GM19238 (cell line): ENCODE measurements around the gene PSMD8.
"Not testable (repeated sequence)": the region's sequence is repeated elsewhere in the genome, so short reads cannot be mapped to it uniquely, and the experiment has no call there.

ENCODE experiments used
- DNase-seq: peaks from one replicate; pipeline ENCODE4 v3.0.0; 2011; ENCODE audit warnings: low spot score; ENCODE audit not compliant: insufficient read length

PSMD8 gene

GRCh38 chr19:38361633-38362075 lies 12.7 kb upstream of the PSMD8 start:
- DNase-seq = peak; percentile 63

DNA sequence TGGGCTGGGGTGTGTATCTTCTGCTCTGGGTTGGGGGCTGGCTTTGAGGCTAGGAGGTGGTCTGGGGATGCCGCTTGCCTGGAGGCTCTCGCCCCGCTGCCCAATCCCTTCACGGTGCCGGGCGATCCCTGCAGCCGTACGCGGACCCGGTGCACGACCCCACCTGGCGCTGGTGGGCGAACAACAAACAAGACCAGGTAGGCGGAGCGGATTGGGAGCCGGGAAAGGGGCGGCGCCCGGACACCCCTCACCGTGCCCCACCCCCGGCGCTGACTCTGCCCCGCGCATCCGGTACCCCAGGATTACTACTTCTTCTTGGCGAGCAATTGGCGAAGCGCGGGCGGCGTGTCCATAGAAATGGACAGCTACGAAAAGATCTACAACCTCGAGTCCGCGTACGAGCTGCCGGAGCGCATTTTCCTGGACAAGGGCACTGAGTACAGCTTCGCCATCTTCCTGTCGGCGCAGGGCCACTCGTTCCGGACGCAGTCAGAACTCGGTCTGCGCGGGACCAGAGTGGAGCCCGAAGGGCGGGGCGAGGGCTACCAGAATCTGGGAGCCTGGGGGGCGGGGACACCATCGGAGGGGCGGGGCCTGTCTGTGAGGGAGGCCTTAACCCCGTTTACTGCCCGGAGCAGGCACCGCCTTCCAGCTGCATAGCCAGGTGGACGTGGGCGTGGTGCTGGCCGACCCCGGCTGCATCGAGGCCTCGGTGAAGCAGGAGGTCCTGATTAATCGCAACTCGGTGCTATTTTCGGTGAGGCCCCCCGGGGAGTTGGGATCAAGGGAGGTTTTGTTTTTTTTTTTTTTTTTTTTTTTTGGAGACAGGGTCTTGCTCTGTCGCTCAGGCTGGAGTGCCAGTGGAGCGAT lies 12.1 kb upstream of the PSMD8 start:
- DNase-seq = peak; percentile 60

DNA sequence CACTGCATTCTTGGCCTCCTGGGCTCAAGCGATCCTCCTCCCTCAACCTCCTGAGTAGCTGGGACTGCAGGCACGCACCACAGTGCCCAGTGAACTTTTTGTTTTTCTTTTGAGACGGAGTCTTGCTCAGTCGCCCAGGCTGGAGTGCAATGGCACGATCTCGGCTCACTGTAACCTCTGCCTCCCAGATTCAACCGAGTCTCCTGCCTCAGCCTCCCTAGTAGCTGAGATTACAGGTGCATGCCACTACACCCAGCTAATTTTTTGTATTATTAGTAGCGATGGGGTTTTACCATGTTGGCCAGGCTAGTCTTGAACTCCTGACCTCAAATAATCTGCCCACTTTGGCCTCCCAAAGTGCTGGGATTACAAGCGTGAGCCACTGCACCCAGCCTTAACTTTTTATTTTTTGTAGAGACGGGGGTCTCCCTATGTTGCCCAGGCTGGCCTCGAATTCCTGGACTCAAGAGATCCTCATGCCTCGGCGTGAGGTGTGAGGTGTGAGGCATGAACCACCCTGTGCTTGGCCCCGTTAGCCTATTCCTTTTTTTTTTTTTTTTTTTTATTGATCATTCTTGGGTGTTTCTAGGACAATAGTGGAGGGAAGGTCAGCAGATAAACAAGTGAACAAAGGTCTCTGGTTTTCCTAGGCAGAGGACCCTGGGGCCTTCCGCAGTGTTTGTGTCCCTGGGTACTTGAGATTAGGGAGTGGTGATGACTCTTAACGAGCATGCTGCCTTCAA lies 11.3 kb upstream of the PSMD8 start:
- not testable (repeated sequence) for DNase-seq

- DNase-seq = no peak
These were observed 7.3 kb upstream of the PSMD8 start for GRCh38 chr19:38367041-38367440.

- DNase-seq = no peak
These were observed 4.8 kb upstream of the PSMD8 start for GRCh38 chr19:38369584-38369983.

DNA sequence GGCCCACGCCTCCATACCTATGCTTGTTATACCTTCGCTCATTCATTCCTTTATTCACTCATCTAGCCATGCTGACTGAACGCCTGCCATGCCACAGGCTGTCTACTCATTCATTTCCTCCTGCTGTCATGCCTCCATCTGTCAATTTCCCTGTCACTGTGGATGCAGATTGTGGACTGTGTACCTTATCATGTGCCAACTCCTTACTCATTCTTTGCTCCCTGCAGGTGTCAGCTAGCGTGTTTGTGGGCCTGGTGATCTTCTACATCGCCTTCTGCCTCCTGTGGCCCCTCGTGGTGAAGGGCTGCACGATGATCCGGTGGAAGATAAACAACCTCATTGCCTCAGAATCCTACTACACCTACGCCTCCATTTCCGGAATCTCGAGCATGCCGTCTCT lies 4.1 kb upstream of the PSMD8 start:
- no peak for DNase-seq

DNA sequence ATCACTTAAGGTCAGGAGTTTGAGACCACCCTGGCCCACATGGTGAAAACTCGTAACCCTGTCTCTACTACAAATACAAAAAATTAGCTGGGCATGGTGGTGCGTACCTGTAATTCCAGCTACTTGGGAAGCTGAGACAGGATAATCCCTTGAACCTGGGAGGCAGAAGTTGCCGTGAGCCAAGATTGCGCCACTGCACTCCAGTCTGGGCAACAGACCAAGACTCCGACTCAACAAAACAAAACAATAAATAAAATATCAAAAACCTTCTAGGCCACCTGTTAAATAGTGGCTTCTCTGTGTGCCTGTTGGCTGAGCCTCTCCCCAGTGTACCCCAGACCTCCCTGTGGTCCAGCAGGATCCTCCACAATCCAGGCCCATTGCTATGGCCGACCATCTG lies 3.3 kb upstream of the PSMD8 start:
- DNase-seq = no peak

GRCh38 chr19:38373907-38374331 lies 452 bp upstream of the PSMD8 start:
- DNase-seq = no peak

- no peak for DNase-seq
These were observed 725 bp downstream of the PSMD8 start for GRCh38 chr19:38375098-38375493.

DNA sequence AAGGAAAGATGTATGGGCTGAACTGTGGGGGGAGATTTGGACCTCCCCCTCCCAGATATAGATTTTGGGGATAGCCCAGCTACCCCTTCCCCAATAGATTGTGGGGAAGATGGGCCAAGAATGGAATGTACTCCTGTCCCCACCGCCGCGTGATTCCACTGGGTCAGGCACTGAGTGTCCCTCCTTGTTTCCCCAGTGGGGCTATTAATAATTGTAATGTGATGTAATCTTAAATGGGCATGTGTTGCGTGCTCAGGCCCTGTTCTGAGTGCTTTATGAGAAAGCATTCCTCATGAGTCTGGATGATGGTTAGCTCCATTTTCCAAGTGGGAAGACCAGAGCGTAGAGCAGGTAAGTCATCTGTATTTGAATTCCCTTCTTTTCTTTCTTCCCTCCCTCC lies 1.4 kb downstream of the PSMD8 start:
- DNase-seq = no peak

- DNase-seq = no peak
These were observed 2.2 kb downstream of the PSMD8 start for GRCh38 chr19:38376576-38376975.

DNA sequence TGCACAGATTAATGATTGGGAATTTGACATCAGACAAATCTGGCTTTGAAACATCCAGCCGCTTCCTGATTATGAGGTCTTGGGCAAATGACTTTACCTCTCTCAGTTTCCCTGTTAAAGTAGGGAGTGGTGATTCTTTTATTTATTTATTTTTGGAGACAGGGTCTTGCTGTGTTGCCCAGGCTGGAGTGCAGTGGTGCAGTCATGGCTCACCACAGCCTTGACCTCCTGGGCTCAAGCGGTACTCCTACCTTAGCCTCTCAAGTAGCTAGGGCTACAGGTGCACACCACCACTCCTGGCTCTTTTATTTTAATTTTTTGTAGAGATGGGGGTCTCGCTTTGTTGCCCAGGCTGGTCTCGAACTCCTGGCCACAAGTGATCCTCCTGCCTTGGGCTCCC lies 2.7 kb downstream of the PSMD8 start:
- DNase-seq = no peak

DNA sequence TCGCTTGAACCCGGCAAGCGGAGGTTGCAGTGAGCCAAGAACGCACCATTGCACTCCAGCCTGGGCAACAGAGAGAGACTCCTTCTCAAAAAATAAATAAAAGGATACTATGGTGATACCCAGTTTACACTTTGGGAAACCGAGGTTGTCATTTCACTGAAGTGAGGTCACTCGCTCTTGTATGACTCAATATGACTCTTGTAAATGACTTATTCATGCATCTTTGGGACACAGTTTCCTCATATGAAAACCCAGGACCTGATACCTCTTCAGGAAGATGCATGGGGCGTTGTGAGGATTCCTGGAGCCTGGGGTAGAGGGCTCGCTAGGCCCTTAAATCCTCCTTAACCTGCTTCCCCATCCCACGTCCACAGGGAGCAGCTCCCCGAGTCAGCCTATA lies 4.5 kb downstream of the PSMD8 start:
- DNase-seq = no peak

GRCh38 chr19:38381138-38381537 lies 6.8 kb downstream of the PSMD8 start:
- DNase-seq = no peak

DNA sequence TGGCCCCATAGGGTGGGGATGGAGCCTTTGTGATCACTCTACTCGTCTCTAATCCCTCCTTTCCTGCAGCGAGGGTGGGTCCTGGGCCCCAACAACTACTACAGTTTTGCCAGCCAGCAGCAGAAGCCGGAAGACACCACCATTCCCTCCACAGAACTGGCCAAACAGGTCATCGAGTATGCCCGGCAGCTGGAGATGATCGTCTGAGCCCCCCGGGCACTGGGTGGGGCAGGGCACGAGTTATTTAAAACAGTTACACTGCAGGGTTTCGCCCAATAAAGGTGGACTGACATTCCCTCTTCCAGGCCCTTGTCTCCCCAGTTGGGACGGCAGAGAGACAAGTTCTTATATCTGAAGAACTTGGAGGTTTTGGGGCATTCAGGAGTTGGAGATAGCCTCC lies 8.8 kb downstream of the PSMD8 start:
- no peak for DNase-seq

- no peak for DNase-seq
These were observed 9.4 kb downstream of the PSMD8 start for GRCh38 chr19:38383743-38384142.

DNA sequence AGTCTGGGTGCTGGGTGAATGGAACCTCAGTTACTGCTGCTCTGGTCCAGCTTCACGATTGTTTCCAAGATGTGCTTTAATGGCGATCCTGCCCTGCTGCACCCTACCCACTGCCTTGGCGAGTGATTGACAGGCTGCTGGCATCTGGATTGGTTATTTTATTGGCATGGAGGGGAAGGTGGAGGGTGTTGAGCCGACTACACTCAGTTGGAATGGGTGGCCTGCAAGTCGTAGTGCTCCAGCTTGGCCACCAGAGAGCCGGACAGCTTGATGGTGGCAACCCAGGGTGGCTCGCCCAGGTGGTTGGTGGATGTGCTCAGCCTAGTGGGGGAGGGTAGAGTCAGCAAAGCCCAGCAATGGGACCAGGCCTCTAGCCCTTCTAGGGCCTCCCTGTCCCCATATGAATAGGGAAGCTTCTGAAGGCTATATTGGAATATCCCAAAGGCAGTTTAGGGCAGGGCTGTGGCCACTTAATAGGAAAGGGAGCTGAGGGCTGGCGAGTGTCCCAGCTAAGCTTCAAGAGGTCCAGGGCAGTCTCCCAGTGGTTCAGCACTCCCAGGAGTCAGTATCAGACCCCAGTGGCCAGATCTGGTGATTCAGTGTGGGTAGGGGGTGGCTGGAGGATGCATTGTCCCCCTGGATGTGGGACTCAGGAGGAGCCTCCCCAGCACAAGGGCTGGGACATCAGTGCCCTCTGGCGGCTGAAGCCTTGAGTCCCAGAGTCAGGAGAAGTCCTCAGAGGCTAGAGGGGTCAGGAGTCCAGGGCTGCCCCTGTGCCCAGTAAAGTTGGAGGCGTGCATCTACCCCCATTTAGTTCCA lies 10.0 kb downstream of the PSMD8 start:
- DNase-seq = no peak

GRCh38 chr19:38385057-38385803 lies 10.9 kb downstream of the PSMD8 start:
- no peak for DNase-seq

DNA sequence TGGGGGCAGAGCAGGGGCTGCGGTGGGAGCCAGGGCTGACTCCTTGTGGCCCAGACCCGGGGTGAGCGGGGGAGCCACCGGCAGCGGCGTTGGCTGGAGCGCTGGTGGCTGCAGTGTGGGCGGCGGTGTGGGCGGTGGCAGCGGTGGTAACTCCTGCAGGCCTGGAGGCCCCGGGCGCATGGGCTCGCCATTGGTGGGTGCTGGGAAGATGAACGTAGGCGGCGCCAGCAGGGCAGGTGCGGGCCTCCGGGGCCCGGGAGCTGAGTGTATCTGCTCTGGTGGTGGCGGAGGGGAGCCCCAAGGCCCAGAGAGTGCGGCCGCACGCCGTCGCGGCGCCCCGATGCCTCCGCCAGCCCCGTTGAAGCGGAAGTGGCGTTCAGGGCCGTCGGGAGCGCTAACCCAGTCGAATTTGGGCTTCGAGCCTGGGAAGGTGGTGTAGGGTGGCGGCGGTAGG lies 11.5 kb downstream of the PSMD8 start:
- no peak for DNase-seq

GRCh38 chr19:38386300-38386970 lies 12.1 kb downstream of the PSMD8 start:
- no peak for DNase-seq
